Inflammatory macrophage (primary cell): ENCODE results near the gene GALK1.
"Not testable (repeated sequence)": the region's sequence is repeated elsewhere in the genome, so short reads cannot be mapped to it uniquely, and the experiment has no call there.

Experiments
- DNase-seq, 2 donors: peaks; one replicate each; pipeline ENCODE4 v3.0.0-alpha.2; 2020 to 2022

Gene GALK1

DNA sequence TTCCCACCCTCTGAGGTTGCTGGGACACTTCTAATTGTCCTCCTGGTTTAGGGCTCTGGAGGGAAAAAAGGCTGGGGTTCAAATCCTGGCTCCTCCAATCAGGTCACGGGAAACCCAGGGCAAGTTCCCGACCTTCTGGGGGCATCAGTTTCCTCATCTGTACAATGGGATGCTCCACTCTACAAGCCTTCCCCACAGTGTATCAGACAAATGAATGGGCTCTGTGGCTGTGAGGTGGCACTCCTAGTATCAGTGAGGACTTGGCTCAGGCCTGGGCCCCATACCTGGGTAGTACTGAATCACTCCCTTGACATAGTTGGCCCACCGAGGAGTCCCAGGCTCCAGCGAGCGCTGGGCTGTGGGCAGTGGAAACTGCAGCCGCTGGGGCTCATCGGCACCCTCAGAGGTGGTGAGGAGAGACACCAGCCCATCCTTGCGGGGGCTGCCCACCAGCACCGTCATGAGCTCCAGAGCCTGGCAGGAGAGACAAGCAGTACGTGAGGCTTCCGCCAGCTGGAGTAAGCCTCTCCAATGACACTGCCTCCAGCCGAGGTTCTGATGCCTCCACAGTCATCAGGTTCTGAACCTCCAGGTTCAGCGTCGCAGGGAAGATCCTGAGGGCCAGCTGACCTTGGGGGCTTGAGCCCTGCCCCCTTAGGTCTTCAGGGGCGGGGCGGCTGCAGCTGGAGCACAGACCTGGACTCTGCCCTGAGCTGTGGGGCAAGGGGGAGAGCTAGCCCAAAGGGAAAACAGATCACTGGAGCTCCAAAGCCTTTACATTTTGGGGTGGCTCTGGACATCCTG is 1.2 kb downstream of the GALK1 start:
- no peak for DNase-seq

DNA sequence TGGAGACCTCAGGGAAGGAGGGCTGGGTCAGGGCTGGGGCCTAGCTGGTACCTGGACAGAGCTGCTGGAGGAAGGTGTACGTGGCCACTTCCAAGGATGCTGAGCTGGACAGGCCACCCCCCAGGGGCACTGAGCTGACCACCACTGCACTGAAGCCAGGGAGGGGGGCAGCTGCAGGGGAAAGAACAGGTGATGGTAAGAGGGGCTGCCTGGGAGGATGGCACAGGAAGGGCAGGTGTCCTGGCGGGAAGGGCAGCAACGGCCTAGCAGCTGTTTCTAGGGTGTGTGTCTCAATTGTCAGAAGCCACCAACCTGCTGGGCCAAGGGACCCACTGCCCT is 1.8 kb downstream of the GALK1 start:
- DNase-seq, result no peak

DNA sequence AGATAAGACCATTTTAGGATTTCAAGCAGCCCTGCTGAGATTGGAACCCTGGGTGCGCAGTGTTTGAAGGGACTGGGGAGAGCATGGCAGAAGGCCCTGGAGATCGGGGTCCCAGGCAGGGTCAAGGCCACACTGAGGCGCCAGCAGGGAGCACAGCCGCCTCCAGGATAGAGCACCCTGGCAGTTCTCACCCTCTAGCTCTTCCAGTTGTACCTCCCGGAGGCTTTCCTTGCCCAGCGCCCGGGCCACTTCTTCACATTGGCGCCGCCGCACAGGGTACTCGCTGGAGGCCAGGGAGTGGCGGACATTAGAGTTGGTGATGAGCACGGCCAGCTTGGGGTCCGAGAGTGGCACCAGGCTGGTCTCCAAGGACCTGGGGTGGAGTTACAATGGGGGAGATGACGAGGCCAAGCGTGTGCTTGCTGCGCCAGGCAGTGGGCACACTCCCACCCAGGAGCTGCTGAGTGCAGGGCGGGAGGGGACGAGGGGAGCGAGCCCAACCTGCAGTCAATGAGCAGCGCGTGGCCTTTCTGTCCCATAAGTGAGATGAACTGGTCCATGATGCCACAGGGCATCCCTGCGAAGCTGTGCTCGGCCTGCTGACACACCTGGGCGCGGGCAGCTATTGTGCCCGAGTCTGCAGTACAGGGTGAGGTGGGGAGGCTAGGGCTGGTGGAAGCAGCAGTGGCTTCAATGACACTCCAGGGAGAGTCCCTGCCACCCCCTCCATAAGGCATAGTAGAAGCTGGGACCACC is 2.3 kb downstream of the GALK1 start:
- no peak for DNase-seq

DNA sequence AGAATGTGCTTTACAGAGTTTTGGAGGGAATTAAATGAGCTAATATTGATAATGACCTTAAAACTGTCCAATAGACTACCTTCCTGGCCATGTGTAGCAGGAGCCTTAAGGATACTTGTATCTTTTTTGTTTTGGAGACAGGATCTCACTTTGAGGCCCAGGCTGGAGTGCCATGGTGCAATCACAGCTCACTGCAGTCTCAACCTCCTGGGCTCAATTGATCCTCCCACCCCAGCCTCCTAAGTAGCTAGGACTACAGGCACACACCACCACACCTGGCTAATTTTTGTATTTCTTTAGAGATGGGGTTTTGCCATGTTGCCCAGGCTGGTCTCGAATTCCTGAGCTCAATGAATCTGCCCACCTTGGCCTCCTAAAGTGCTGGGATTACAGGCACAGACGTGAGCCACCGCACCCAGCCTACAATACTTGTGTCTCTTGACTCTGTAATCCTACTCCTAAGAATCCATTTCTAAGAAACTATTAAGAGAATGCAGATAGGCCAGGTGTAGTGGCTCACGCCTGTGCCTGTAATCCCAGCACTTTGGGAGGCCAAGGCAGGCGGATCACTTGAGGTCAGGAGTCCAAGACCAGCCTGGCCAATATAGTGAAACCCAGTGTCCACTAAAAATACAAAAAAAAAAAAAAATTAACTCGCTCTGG is 4.9 kb downstream of the GALK1 start:
- not testable (repeated sequence) for DNase-seq

DNA sequence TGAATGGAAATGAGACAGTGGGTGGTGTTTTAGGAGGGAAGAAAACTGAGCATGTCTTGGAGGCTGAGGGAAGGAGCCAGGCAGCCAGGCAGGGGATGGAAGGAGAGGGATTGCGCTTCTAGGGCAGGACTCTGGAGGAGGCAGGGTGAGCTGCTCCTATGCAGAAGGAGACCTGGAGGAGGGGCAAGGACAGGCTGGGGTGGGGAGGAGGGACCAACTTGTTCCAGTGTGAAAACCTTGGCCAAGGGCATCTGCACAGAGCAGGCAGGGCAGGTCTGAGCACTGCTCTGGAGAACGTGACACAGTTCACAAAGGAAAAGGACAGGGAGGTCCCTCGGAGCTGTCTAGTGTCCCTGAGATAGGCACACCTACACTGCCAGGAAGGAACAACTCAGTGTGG is 5.5 kb downstream of the GALK1 start:
- no peak for DNase-seq

DNA sequence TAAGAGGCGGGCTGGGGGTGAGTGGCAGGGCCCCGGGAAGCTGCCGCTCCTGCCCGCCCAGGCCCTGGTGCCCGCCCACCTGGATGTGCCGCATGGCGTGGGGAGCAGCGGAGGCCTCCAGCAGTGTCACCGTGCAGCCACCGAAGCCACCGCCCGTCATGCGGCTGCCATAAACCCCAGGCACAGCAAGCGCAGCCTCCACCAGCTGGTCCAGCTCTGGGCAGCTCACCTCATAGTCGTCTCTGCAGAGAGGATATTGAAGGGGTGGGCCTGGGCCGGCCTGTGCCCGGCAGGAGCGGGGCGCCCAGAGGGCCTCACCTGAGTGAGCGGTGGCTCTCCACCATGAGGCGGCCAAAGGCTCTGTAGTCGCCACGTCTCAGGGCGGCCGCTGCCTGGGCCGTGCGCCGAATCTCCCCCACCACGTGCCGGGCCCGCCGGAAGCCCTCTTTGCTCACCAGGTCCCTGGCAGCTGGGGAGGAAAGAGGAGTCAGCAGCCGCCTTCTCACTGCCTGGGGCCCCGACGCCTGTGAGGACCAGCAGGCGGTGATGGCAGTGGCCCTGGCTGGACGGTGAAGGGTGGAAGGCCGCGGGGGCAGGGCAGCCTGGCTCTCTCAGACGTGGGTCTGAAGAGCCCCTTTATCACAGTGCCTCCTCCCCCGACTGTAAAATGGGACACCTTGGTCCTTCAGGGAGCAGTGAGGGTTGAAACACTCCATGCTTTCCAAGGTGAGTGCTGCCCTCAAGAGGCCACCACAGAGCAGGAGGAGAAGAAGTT is 6.7 kb downstream of the GALK1 start:
- DNase-seq, result no peak

DNA sequence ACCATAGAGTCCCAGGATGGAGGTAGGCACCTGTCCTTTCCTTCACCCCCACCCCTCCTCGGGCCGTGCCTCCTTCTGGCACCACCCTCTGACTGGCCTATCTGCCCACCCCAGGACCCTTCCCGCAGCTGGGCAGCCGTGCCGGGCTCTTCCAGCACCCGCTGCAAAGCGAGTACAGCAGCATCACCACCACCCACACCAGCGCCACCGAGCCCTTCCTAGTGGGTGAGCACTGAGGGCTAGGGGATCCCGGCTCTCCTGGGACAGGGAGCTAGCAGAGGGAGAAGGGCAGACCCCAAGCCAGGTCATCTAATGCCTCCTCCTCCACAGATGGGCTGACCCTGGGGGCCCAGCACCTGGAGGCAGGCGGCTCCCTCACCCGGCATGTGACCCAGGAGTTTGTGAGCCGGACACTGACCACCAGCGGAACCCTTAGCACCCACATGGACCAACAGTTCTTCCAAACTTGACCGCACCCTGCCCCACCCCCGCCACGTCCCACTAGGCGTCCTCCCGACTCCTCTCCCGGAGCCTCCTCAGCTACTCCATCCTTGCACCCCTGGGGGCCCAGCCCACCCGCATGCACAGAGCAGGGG is 7.8 kb downstream of the GALK1 start:
- DNase-seq, result no peak

DNA sequence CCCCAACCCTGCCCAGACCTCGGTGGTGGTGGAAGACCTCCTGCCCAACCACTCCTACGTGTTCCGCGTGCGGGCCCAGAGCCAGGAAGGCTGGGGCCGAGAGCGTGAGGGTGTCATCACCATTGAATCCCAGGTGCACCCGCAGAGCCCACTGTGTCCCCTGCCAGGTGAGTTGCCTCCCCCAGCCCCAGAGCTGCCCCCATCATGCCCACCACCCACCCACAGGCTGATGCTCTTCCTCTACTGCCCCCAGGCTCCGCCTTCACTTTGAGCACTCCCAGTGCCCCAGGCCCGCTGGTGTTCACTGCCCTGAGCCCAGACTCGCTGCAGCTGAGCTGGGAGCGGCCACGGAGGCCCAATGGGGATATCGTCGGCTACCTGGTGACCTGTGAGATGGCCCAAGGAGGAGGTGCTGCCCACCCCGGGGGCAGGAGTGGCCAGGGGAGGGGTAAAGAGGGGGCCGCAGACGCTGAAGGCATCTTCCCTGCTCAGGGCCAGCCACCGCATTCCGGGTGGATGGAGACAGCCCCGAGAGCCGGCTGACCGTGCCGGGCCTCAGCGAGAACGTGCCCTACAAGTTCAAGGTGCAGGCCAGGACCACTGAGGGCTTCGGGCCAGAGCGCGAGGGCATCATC is 8.4 kb downstream of the GALK1 start:
- DNase-seq, result no peak

DNA sequence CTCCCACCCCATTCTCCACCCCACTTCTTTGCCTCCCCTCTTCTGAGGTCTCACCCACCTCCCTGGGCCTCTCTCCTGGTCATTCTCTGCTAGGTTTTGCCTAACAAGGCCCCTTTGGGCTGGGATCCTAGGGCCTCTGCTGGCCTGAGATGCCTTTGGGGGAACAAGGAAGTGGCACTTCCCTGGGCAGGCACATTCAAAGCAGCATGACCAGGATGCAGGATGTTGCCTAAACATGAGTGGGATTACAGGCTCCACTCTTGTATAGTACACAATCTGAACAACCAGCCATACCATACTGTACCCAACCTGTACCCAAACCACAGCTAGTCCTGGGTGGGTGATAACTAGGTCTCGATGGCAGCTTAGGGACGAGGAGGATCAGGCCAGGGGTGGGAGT is 9.0 kb downstream of the GALK1 start:
- peak; percentile 79 to 89 for DNase-seq

DNA sequence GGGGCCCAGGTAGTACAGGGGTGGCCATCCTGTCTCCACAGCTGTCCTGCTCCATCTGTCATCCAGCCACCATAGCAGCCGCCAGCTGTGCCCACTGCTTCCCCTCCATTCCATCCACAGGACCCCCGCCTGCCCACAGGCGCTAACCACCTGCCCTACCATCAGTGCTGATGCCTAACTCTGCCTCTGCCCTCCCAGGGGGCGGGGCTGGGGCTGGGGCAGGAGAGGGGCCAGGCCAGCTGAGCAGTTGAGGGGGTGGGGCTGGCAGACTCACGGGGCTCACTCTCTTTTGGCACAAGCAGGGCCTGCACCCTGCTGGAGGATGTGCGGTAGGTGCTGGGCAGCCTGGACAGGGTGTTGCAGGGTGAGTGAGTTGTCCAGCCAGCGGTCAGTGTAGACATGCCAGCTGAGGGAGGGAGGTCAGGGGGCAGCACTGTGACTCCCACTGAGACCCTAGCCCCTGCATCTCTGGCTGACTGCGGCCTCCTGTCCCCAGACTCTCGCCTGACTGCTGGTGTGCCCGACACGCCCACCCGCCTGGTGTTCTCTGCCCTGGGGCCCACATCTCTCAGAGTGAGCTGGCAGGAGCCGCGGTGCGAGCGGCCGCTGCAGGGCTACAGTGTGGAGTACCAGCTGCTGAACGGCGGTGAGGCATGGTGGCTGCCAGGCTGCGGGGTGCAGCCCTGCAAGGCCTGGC is 9.6 kb downstream of the GALK1 start:
- DNase-seq, result peak in 1 of 2 donors; percentile 18

DNA sequence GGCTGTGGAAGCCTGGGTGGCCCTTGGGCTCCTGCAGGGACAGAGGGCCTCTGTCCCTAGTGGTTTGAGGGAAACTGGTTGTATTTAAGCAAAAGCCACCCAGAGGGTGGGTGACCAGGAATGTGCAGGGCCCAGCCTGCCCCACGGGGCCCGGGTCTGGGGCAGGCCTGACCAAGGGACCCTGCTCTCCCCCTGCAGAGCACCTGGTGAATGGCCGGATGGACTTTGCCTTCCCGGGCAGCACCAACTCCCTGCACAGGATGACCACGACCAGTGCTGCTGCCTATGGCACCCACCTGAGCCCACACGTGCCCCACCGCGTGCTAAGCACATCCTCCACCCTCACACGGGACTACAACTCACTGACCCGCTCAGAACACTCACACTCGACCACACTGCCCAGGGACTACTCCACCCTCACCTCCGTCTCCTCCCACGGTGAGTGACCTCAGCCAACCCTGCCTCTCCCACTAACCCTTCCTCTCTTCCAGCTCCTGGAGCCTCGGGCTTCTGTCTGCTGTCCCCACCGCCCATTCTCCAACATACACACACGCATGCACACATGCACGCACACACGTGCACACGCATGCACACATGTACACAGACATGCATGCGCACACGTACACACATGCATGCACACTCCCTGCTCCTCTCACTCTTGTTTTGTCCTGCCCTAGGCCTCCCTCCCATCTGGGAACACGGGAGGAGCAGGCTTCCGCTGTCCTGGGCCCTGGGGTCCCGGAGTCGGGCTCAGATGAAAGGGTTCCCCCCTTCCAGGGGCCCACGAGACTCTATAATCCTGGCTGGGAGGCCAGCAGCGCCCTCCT is 10.4 kb downstream of the GALK1 start:
- DNase-seq, result peak; percentile 43 to 75

DNA sequence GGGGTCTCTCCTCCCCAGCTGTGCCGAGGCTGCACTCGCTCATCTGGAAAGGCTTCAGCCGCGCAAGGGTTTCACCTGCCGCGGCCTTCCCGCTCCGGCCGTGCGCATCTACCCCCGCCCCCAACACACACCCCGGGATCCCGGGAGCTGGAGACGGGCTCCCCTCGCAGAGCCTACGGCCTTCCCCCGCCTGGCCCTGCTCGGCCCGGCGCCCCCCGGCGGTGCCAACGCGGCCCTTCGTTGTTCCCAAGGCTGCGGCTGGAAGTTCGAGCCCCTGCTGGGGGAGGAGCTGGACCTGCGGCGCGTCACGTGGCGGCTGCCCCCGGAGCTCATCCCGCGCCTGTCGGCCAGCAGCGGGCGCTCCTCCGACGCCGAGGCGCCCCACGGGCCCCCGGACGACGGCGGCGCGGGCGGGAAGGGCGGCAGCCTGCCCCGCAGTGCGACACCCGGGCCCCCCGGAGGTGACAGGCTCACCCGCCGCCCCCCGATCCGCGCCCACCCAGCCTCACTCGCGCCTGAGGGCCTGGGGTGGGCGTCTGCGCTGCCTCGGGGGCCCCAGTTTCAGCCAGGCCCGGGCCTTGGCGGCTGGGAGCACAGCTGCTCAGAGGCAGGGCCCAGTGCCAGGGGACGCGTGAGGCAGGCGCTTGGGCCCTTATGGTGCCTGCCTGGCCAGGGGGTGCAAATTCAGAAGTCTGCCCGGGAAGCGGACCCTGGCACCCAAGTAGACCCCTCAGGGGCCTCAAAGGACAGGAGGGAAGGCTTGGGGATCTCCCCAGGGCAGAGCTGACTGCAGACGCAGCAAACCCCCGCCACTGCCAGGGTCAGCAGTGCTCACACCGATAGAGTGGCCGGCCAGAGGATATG is 11.2 kb downstream of the GALK1 start:
- DNase-seq, result peak; percentile 49 to 72

DNA sequence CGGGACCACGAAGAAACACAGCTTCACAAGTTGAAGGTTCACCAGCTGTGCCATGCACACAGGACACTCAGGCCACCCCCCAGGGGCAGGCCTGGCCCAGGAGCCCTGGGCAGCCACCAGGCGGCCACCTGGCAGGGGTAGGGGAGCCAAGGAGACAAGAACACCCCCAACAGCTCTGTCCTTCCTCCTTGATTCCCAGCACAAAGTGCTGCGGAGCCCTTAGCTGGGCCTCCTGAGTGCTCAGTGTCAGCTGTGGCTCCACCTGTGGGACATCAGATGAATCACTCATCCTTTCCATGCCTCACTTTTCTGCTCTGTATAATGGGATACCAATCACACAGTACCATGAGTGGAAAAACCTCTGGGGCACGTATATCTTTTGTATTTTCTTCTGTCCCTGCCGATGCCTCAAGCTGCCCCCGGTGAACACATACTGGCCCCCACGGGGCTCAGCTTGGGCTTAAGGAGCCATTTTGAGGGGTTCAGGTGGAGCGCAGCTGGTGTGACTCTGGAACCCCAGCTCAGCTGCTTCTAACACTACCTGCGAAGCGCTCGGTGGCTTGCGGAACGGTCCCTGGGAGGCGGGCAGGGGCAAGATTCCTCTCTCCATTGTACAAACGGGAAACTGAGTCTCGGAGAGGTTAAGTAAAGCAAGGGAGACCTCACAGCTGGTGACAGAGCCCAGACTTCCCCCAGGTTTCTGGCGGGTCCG is 12.0 kb downstream of the GALK1 start:
- no peak for DNase-seq

DNA sequence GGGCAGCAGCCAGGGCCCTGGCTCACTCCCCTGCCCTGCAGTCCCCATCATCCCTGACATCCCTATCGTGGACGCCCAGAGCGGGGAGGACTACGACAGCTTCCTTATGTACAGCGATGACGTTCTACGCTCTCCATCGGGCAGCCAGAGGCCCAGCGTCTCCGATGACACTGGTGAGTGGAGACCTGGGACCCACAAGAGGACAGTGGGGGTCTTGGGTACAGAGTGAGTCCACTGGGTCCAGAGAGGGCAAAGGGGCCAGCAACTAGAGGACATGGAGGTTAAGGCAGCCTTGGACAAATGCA is 12.6 kb downstream of the GALK1 start:
- no peak for DNase-seq

DNA sequence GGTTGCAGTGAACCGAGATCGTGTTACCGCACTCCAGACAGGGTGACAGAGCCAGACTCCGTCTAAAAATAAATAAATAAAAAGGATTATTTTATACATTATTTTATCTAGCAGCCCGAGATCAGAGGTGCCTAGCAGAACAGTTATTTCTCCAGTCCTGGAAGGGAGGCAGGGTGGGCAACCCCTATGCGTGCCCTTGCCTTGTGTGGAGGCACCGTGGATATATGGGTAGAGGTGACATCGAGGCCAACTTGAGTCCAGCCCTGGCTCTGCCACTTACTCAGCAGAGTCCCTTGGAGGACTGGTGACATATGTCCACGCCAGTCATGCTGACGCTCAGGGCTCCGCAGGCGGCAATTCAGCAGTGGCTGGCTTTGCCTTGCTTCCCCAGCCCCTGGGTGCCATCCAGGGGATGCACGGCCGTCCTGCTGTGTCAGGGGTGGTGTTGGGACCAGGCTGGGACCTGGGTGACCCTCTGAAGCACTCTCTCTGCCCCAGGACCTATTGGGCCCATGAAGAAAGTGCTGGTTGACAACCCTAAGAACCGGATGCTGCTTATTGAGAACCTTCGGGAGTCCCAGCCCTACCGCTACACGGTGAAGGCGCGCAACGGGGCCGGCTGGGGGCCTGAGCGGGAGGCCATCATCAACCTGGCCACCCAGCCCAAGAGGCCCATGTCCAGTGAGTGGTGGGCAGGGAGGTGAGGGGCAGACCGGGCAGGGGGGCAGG is 13.2 kb downstream of the GALK1 start:
- no peak for DNase-seq

DNA sequence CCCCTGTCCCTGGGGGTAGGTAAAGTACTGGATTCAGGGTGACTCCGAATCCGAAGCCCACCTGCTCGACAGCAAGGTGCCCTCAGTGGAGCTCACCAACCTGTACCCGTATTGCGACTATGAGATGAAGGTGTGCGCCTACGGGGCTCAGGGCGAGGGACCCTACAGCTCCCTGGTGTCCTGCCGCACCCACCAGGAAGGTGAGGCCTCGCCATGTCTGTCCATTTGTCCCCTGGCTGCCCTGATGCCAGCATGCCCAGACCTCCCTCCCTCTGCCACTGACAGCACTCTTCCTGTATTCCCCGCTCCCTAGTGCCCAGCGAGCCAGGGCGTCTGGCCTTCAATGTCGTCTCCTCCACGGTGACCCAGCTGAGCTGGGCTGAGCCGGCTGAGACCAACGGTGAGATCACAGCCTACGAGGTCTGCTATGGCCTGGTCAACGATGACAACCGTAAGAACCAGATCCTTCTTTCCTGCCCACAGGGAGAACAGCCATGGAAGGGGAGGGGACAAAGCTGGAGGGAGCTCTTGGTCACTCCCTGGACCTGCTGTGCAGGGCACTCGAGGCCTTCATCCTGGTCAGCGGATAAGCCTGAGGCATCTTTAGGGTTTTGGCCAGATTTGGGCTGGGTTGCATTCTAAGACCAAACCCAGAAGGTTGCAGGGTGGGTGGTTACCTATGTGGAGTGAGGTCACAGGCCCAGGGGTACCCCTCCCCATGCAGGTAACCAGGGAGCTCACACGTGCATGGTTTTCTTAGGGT is 14.2 kb downstream of the GALK1 start:
- DNase-seq, result no peak
